GM18519 (cell line): Measurements from ENCODE around the gene PLA2G4E.

Experiments used
- ATAC-seq: cut with Tn5 transposase; IDR thresholded peaks from one replicate; pipeline ENCODE4 v1.9.1; 2021; ENCODE audit warnings: mild to moderate bottlenecking, moderate library complexity; ENCODE audit not compliant: unreplicated experiment, low FRiP score

The PLA2G4E gene

GRCh38 chr15:41981371-41982132 lies 39.3 kb downstream of the PLA2G4E start:
- no peak for ATAC-seq

GRCh38 chr15:41980654-41981323 lies 40.1 kb downstream of the PLA2G4E start:
- no peak for ATAC-seq

GRCh38 chr15:41979493-41980266 lies 41.2 kb downstream of the PLA2G4E start:
- ATAC-seq, result no peak

GRCh38 chr15:41978534-41978933 lies 42.3 kb downstream of the PLA2G4E start:
- no peak for ATAC-seq

- no peak for ATAC-seq
These were observed 43.0 kb downstream of the PLA2G4E start for GRCh38 chr15:41977757-41978383.

- no peak for ATAC-seq
These were observed 45.2 kb downstream of the PLA2G4E start for GRCh38 chr15:41975669-41976068.

GRCh38 chr15:41974041-41974440 lies 46.8 kb downstream of the PLA2G4E start:
- no peak for ATAC-seq

- ATAC-seq, result peak; percentile 71
These were observed 48.3 kb downstream of the PLA2G4E start, which contains the start of gene EHD4 for GRCh38 chr15:41972253-41973242. Gene EHD4 (minus strand): TSS chr15:41972557. CDS start chr15:41972494, 63 bp downstream.

- no peak for ATAC-seq
These were observed 49.0 kb downstream of the PLA2G4E start for GRCh38 chr15:41971895-41972252.

- ATAC-seq, result peak; percentile 38
These were observed 49.5 kb downstream of the PLA2G4E start for GRCh38 chr15:41971089-41971894.

GRCh38 chr15:41970456-41970855 lies 50.4 kb downstream of the PLA2G4E start:
- no peak for ATAC-seq

- ATAC-seq, result no peak
These were observed 50.9 kb downstream of the PLA2G4E start for GRCh38 chr15:41969851-41970431.

GRCh38 chr15:41968701-41969100 lies 52.1 kb downstream of the PLA2G4E start:
- no peak for ATAC-seq

GRCh38 chr15:41967506-41968206 lies 53.2 kb downstream of the PLA2G4E start:
- no peak for ATAC-seq

GRCh38 chr15:41966920-41967465 lies 53.8 kb downstream of the PLA2G4E start:
- ATAC-seq, result no peak

GRCh38 chr15:41966414-41966812 lies 54.4 kb downstream of the PLA2G4E start:
- ATAC-seq, result no peak
